ENCODE results near the gene SLFN5. TPM values are rescaled to one million over a fixed set of nuclear protein-coding genes. Genes with fewer than 3 reads are reported as not detected.
A peak's percentile ranks its signal among the peaks of the same experiment; 100 is the strongest.

Gene SLFN5
- total RNA-seq, 2 experiments from 2014 or later: 28.5 to 32.7 TPM

- no peaks in the 10 kb centered on the region for H3K36me3 ChIP-seq (ENCODE audit: insufficient read depth, low read length)
- peaks cover 68% of the 10 kb centered on the region for H3K4me1 ChIP-seq (ENCODE audit: insufficient read depth, low read length)
- Mint-ChIP-seq H3K27ac (peak overlapping the region; percentile 100), H3K4me1 (ENCODE audit: low read depth) (peaks cover 92% of the 10 kb centered on the region), H3K27me3 (no peaks in the 10 kb centered on the region), H3K36me3 (ENCODE audit: low read depth) (peaks cover 37% of the 10 kb centered on the region), H3K4me3 (peak overlapping the region; percentile 26), H3K9me3 (peaks cover 3% of the 10 kb centered on the region)
- ChIA-PET CTCF (interaction anchor here (0.6 to 1.7 kb wide), 3 partner anchors 43 to 276 kb away, joined by 3 to 4 read pairs (median 3); no protein-coding TSS in a partner anchor), POLR2A (interaction anchor here (0.6 to 10.9 kb wide), 13 partner anchors 9 to 343 kb away, joined by 3 to 440 read pairs (median 4); partner anchors contain the start of genes PEX12 and SLFN12)
- no peaks in the 10 kb centered on the region for H3K9me3 ChIP-seq (ENCODE audit: control insufficient read depth in 1 of 2, insufficient read depth in 1 of 2, low read length in 2 of 2)
- H3K4me3 ChIP-seq (ENCODE audit: low read length): no peak overlapping the region
- TF ChIP-seq CTCF (IDR thresholded peaks at IDR 0.05): no peak
- intact Hi-C loops (cut with DNase I, micrococcal nuclease): no loop called here
- DNase-seq: no peak
- no peak overlapping the region for H3K27ac ChIP-seq (ENCODE audit: low read depth in 1 of 2, low read length in 2 of 2)
- no peak for ATAC-seq (ENCODE audit: poor library complexity)
- no peaks in the 10 kb centered on the region for H3K27me3 ChIP-seq (ENCODE audit: control insufficient read depth in 1 of 2, insufficient read depth in 2 of 2, low read length in 2 of 2)
Measured at GRCh38 chr17:35235289-35235688, 7.6 kb upstream of the SLFN5 start.

GRCh38 chr17:35235917-35236316, 7.0 kb upstream of the SLFN5 start:
- peak overlapping the region; percentile 26 for H3K4me3 Mint-ChIP-seq
- Histone ChIP-seq H3K9me3 (ENCODE audit: control insufficient read depth in 1 of 2, insufficient read depth in 1 of 2, low read length in 2 of 2) (no peaks in the 10 kb centered on the region), H3K4me1 (ENCODE audit: insufficient read depth, low read length) (peaks cover 74% of the 10 kb centered on the region), H3K4me3 (ENCODE audit: low read length) (no peak overlapping the region), H3K27me3 (ENCODE audit: control insufficient read depth in 1 of 2, insufficient read depth in 2 of 2, low read length in 2 of 2) (no peaks in the 10 kb centered on the region), H3K27ac (ENCODE audit: low read depth in 1 of 2, low read length in 2 of 2) (peak overlapping the region in 1 of 2 donors; percentile 11), H3K36me3 (ENCODE audit: insufficient read depth, low read length) (no peaks in the 10 kb centered on the region)
- CTCF ChIA-PET: interaction anchor here (0.9 to 1.7 kb wide), 2 partner anchors 44 to 65 kb away, joined by 3 to 4 read pairs; no protein-coding TSS in a partner anchor
- H3K27ac Mint-ChIP-seq: peak overlapping the region; percentile 100
- intact Hi-C loops (cut with DNase I, micrococcal nuclease): loop anchor here in 1 of 2 experiments (2.0 kb wide), 1 partner anchor 15 kb away; no protein-coding TSS in a partner anchor
- no peak for TF ChIP-seq CTCF (IDR thresholded peaks at IDR 0.05)
- peaks cover 87% of the 10 kb centered on the region for H3K4me1 Mint-ChIP-seq (ENCODE audit: low read depth)
- peak in 3 of 14 experiments; percentile 25 to 39 (median 35) for DNase-seq
- H3K27me3 Mint-ChIP-seq: no peaks in the 10 kb centered on the region
- ATAC-seq (ENCODE audit: poor library complexity): peak; percentile 49
- peaks cover 3% of the 10 kb centered on the region for H3K9me3 Mint-ChIP-seq
- POLR2A ChIA-PET: interaction anchor here (0.6 to 10.9 kb wide), 13 partner anchors 9 to 342 kb away, joined by 3 to 440 read pairs (median 4); partner anchors contain the start of genes PEX12 and SLFN12
- peaks cover 34% of the 10 kb centered on the region for H3K36me3 Mint-ChIP-seq (ENCODE audit: low read depth)

- DNase-seq (no peak), ATAC-seq (ENCODE audit: poor library complexity) (no peak)
- H3K4me3 Mint-ChIP-seq: no peak overlapping the region
- no peak overlapping the region for H3K4me3 ChIP-seq (ENCODE audit: low read length)
- H3K36me3 Mint-ChIP-seq (ENCODE audit: low read depth): peaks cover 35% of the 10 kb centered on the region
- intact Hi-C loops (cut with DNase I, micrococcal nuclease): loop anchor here in 1 of 2 experiments (2.0 kb wide), 1 partner anchor 16 kb away; no protein-coding TSS in a partner anchor
- no peaks in the 10 kb centered on the region for H3K27me3 Mint-ChIP-seq
- H3K9me3 ChIP-seq (ENCODE audit: control insufficient read depth in 1 of 2, insufficient read depth in 1 of 2, low read length in 2 of 2): no peaks in the 10 kb centered on the region
- TF ChIP-seq CTCF (IDR thresholded peaks at IDR 0.05): no peak
- H3K9me3 Mint-ChIP-seq: peaks cover 3% of the 10 kb centered on the region
- no peaks in the 10 kb centered on the region for H3K27me3 ChIP-seq (ENCODE audit: control insufficient read depth in 1 of 2, insufficient read depth in 2 of 2, low read length in 2 of 2)
- ChIA-PET CTCF (interaction anchor here (1.1 to 1.7 kb wide), 2 partner anchors 23 to 303 kb away, joined by 3 to 5 read pairs; no protein-coding TSS in a partner anchor), POLR2A (interaction anchor here (0.9 to 10.9 kb wide), 7 partner anchors 8 to 299 kb away, joined by 3 to 440 read pairs (median 5); partner anchors contain the start of gene SLFN12L)
- H3K4me1 ChIP-seq (ENCODE audit: insufficient read depth, low read length): peaks cover 73% of the 10 kb centered on the region
- H3K27ac ChIP-seq (ENCODE audit: low read depth in 1 of 2, low read length in 2 of 2): peak overlapping the region; percentile 46 to 99
- peaks cover 78% of the 10 kb centered on the region for H3K4me1 Mint-ChIP-seq (ENCODE audit: low read depth)
- no peaks in the 10 kb centered on the region for H3K36me3 ChIP-seq (ENCODE audit: insufficient read depth, low read length)
- H3K27ac Mint-ChIP-seq: peak overlapping the region; percentile 100
Measured at GRCh38 chr17:35236821-35237220, 6.1 kb upstream of the SLFN5 start.

Measured in CD4-positive, alpha-beta T cell (primary cell).